Measurements from ENCODE around the gene COBLL1. TPM values are rescaled to one million over a fixed set of nuclear protein-coding genes. Genes with fewer than 3 reads are reported as not detected.

The COBLL1 gene
- total and polyA plus RNA-seq, 2 of the 4 experiments (the other 2 are of a cell fraction): 0.79 to 1.1 TPM

- Histone ChIP-seq H4K5ac (ENCODE audit: low read depth, low read length) (no peak overlapping the region), H4K91ac (ENCODE audit: insufficient read depth, low read depth, low read length) (no peak overlapping the region), H3K4me1 (ENCODE audit: control insufficient read depth, insufficient read depth, low read length) (no peaks in the 10 kb centered on the region), H4K8ac (ENCODE audit: low read depth in 2 of 2, low read length in 2 of 2) (no peak overlapping the region), H3K27ac (ENCODE audit: insufficient read depth, low read length) (no peak overlapping the region), H3K9me3 (ENCODE audit: control insufficient read depth, insufficient read depth, low read length) (no peaks in the 10 kb centered on the region), H2BK20ac (ENCODE audit: low read depth, low read length) (no peak overlapping the region), H3K9me1 (ENCODE audit: insufficient read depth, low read length) (0 out of 2 replicates have a peak, but pooled peaks cover 2% of the 10 kb centered on the region), H2AK5ac (ENCODE audit: low read depth, low read length) (no peak overlapping the region), H2AFZ (replicated peaks; ENCODE audit: low read length, poor library complexity) (no peak overlapping the region), H3K23ac (ENCODE audit: low read depth, low read length) (no peak overlapping the region), H2AK9ac (replicated peaks; ENCODE audit: low read depth, low read length, poor library complexity) (no peak overlapping the region), H3K18ac (ENCODE audit: low read depth, low read length) (no peak overlapping the region), H3K56ac (ENCODE audit: extremely low read depth, insufficient read depth, low read length) (no peak overlapping the region), H3K4ac (ENCODE audit: low read depth, low read length) (no peak overlapping the region), H3K36me3 (ENCODE audit: control insufficient read depth, insufficient read depth, low read length) (no peaks in the 10 kb centered on the region), H3K27me3 (ENCODE audit: control insufficient read depth, insufficient read depth, low read length) (peaks cover 8% of the 10 kb centered on the region), H2BK15ac (ENCODE audit: low read depth, low read length) (no peak overlapping the region), H3K14ac (replicated peaks; ENCODE audit: low read depth, low read length) (no peak overlapping the region), H3K9ac (ENCODE audit: low read depth, low read length) (no peak overlapping the region), H3K79me1 (ENCODE audit: low read depth in 1 of 2, low read length in 2 of 2) (no peaks in the 10 kb centered on the region), H3K4me2 (ENCODE audit: low read depth, low read length) (no peak overlapping the region; the same call in 1 of the 2 replicates), H3K4me3 (ENCODE audit: insufficient read depth, low read depth, low read length) (no peak overlapping the region), H4K20me1 (ENCODE audit: insufficient read depth, low read length) (no peaks in the 10 kb centered on the region), H2BK120ac (ENCODE audit: low read depth, low read length) (no peak overlapping the region), H2BK5ac (ENCODE audit: low read depth, low read length, poor library complexity, severe bottlenecking) (no peak overlapping the region)
- intact Hi-C loops (cut with micrococcal nuclease): loop anchor here (5.0 kb wide), 2 partner anchors 106 to 149 kb away; no protein-coding TSS in a partner anchor
- no peak for TF ChIP-seq MAFK (IDR thresholded peaks at IDR 0.05; ENCODE audit: low read depth, low read length)
- TF ChIP-seq CEBPB (IDR thresholded peaks at IDR 0.05; ENCODE audit: low read depth, low read length): 0 out of 2 replicates have a peak, but pooled peaks have one; percentile 11
- DNase-seq (no peak), ATAC-seq (ENCODE audit: low read depth) (no peak)
- in situ Hi-C loops (cut with MboI; ENCODE audit: low sequenced_read_pairs): no loop called here
- dilution Hi-C loops (cut with HindIII; ENCODE audit: low sequenced_read_pairs, unreplicated experiment): no loop called here
- CTCF ChIA-PET: interaction anchor here (0.6 to 0.7 kb wide), 3 partner anchors 12 to 150 kb away, joined by 3 to 5 read pairs (median 4); no protein-coding TSS in a partner anchor
- POLR2A ChIA-PET (ENCODE audit: unreplicated experiment): no interaction called here
- no TSS peak for BruUV-seq (replicated peaks)
- WGBS, 2 experiments (ENCODE audit: extremely low coverage in 2 of 2, insufficient read length in 1 of 2): no CpG with 5 or more reads among the region's 1 CpG
Measured at GRCh38 chr2:164843346-164843911, 1.8 kb upstream of the COBLL1 start.
